ENCODE data around the gene FSCN2. TPM values are rescaled to one million over a fixed set of nuclear protein-coding genes. Genes with fewer than 3 reads are reported as not detected.

FSCN2 gene
- total RNA-seq, 2 experiments from 2014 or later = 1.6 to 6.7 TPM

DNA sequence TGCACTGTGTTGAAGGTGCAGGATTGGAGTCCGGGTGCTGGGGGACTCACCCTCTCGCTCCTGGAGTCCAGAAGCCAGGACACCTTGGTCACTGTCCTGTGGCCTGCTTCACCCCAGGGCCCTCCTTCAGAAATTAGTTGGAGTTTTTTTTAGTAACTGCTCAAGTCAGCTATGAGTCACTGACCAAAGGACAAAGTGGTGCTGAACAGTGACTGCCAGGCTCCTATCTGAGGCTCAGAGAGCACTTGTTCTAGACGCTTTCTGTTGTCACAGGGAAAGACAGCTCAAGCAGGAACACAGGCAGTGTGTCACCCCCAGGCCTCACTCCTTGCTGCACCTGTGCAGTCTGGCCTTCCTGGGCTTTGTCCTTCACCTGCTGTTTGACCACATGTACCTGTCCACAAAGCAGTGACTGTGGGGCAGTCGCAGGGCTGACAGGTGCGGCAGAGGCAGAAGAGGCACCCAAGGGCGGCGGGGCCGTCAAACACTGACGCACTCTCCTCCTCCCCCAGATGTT, 28.1 kb downstream of the FSCN2 start:
- intact Hi-C loops (cut with micrococcal nuclease; ENCODE audit: unreplicated experiment) = no loop called here

DNA sequence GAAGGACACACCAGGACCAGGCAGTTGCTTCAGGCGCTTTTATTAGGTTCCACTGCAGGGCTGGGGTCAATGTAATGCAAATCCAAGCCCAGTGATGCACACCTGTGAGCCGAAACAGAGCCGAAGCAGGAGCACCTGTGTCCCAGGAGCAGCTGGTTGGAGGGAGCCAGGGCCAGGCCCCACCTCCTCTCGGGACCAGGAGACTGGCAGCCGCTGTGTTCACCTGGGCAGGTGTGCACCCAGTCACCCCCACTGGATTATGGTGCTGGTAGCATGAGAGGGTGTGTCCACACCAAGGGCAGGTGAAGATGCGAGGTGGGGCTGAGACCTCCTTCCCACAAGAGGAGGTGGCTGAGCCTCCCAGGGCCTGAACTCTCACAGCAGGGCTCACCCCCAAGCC, 28.7 kb downstream of the FSCN2 start:
- no TSS peak for BruUV-seq (replicated peaks)

More for the DNA sequence above, 28.1 kb downstream of the FSCN2 start:
- H3K4me2 ChIP-seq (ENCODE audit: low read length) = no peak overlapping the region
- peaks cover 6% of the 10 kb centered on the region; the same call in 1 of the 2 replicates for H3K79me2 ChIP-seq (ENCODE audit: insufficient read depth, low read depth, low read length)
- no peak for DNase-seq (ENCODE audit: low spot score)
- no peak overlapping the region for H3K4me3 ChIP-seq (ENCODE audit: low read depth, low read length, poor library complexity, severe bottlenecking)
- ChIA-PET CTCF (ENCODE audit: unreplicated experiment) (no interaction called here), POLR2A (no interaction called here)
- H3K9me3 ChIP-seq (ENCODE audit: low read length) = no peaks in the 10 kb centered on the region
- H3K27ac ChIP-seq (ENCODE audit: low read depth, low read length, poor library complexity, severe bottlenecking) = no peak overlapping the region
- H3K4me1 ChIP-seq (ENCODE audit: insufficient read depth, low read length, poor library complexity, severe bottlenecking) = peaks cover 25% of the 10 kb centered on the region
- H3K9me2 ChIP-seq (ENCODE audit: insufficient read depth, low read length) = no peaks in the 10 kb centered on the region
- no peak overlapping the region for H2AFZ ChIP-seq (ENCODE audit: low read length)
- TF ChIP-seq, protein P1, sequence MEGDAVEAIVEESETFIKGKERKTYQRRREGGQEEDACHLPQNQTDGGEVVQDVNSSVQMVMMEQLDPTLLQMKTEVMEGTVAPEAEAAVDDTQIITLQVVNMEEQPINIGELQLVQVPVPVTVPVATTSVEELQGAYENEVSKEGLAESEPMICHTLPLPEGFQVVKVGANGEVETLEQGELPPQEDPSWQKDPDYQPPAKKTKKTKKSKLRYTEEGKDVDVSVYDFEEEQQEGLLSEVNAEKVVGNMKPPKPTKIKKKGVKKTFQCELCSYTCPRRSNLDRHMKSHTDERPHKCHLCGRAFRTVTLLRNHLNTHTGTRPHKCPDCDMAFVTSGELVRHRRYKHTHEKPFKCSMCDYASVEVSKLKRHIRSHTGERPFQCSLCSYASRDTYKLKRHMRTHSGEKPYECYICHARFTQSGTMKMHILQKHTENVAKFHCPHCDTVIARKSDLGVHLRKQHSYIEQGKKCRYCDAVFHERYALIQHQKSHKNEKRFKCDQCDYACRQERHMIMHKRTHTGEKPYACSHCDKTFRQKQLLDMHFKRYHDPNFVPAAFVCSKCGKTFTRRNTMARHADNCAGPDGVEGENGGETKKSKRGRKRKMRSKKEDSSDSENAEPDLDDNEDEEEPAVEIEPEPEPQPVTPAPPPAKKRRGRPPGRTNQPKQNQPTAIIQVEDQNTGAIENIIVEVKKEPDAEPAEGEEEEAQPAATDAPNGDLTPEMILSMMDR (conservative IDR thresholded peaks at IDR 0.05; ENCODE audit: low read length) = no peak
- TF ChIP-seq EZH2phosphoT487 (IDR thresholded peaks at IDR 0.05; ENCODE audit: borderline replicate concordance, low read depth, low read length) = no peak
- peaks cover 51% of the 10 kb centered on the region for H3K36me3 ChIP-seq (ENCODE audit: insufficient read depth, low read length)
- no TSS peak for BruUV-seq (replicated peaks)
- no peaks in the 10 kb centered on the region for H4K20me1 ChIP-seq (ENCODE audit: insufficient read depth, low read length)

More for the DNA sequence above, 28.7 kb downstream of the FSCN2 start:
- Histone ChIP-seq H3K27ac (ENCODE audit: low read depth, low read length, poor library complexity, severe bottlenecking) (no peak overlapping the region), H3K4me1 (ENCODE audit: insufficient read depth, low read length, poor library complexity, severe bottlenecking) (peaks cover 23% of the 10 kb centered on the region), H3K79me2 (ENCODE audit: insufficient read depth, low read depth, low read length) (no peaks in the 10 kb centered on the region; the same call in 1 of the 2 replicates), H4K20me1 (ENCODE audit: insufficient read depth, low read length) (no peaks in the 10 kb centered on the region), H3K36me3 (ENCODE audit: insufficient read depth, low read length) (peaks cover 57% of the 10 kb centered on the region), H3K9me2 (ENCODE audit: insufficient read depth, low read length) (no peaks in the 10 kb centered on the region), H3K4me3 (ENCODE audit: low read depth, low read length, poor library complexity, severe bottlenecking) (no peak overlapping the region), H3K9me3 (ENCODE audit: low read length) (no peaks in the 10 kb centered on the region), H2AFZ (ENCODE audit: low read length) (no peak overlapping the region), H3K4me2 (ENCODE audit: low read length) (no peak overlapping the region)
- intact Hi-C loops (cut with micrococcal nuclease; ENCODE audit: unreplicated experiment) = no loop called here
- POLR2A ChIA-PET = no interaction called here
- no peak for DNase-seq (ENCODE audit: low spot score)
- CTCF ChIA-PET (ENCODE audit: unreplicated experiment) = no interaction called here
- no peak for TF ChIP-seq EZH2phosphoT487 (IDR thresholded peaks at IDR 0.05; ENCODE audit: borderline replicate concordance, low read depth, low read length)
- TF ChIP-seq, protein P1 (conservative IDR thresholded peaks at IDR 0.05; ENCODE audit: low read length) = no peak

All from OCI-LY7 (cell line).